A549 (cell line): ENCODE measurements around the gene DCAF7. TPM values are rescaled to one million over a fixed set of nuclear protein-coding genes. Genes with fewer than 3 reads are reported as not detected.
A peak's percentile ranks its signal among the peaks of the same experiment; 100 is the strongest.

Source experiments
- ATAC-seq, 2 experiments: fragments of 200-7000 bp in 1 of 2; fragments of >200 bp in 1 of 2; cut with Nextera tagmentation in 1 of 2; cut with Tn5 transposase in 1 of 2; 3 replicates each; pipeline versions ENCODE4 v1.8.0 to v1.9.1; 2018 to 2020; ENCODE audit warnings: mild to moderate bottlenecking in 1 of 2, moderate library complexity in 1 of 2
- CTCF ChIA-PET: fragments of 300-600 bp; sonication (Branson Sonifier 250); formaldehyde crosslinking; extraction: SDS; loops from one replicate; lab custom pipeline; 2021; ENCODE audit warnings: antibody characterized with exemption, inconsistent platforms; lab: Yijun Ruan, JAX
- POLR2A ChIA-PET: fragments of 350-600 bp; formaldehyde crosslinking; extraction: SDS; loops from one replicate; lab custom pipeline; 2021; ENCODE audit warnings: antibody characterized with exemption, inconsistent platforms; lab: Yijun Ruan, JAX
- DNase-seq, 2 experiments: peaks; one replicate each; pipeline versions ENCODE4 v3.0.0 to v3.0.0-alpha.2; 2011 to 2016; ENCODE audit warnings: low read depth in 1 of 2, low spot score in 1 of 2
- FAIRE-seq: peaks from 2 replicates; lab custom pipeline; 2011; peaks lifted over from hg19 to GRCh38; lab: Jason Lieb, UNC
- H3K27ac ChIP-seq, 2 experiments: fragments of >200 bp; sonication (Bioruptor Twin); formaldehyde crosslinking; 3 replicates each; pipeline ENCODE4 v1.5.1; 2016 to 2017
- H3K4me1 ChIP-seq: fragments of >200 bp; sonication (Bioruptor Twin); formaldehyde crosslinking; 3 replicates; pipeline ENCODE4 v1.6.1; 2016
- H3K4me2 ChIP-seq: fragments of >200 bp; sonication (Bioruptor Twin); formaldehyde crosslinking; 3 replicates; pipeline ENCODE4 v1.6.1; 2016
- H3K4me3 ChIP-seq: fragments of >200 bp; sonication (Bioruptor Twin); formaldehyde crosslinking; 3 replicates; pipeline ENCODE4 v1.5.1; 2016
- H3K9me3 ChIP-seq: fragments of >200 bp; sonication (Bioruptor Twin); formaldehyde crosslinking; 3 replicates; pipeline ENCODE4 v1.6.1; 2016
- ATOH8 ChIP-seq: fragments of 250-450 bp; sonication (Bioruptor Pico); IDR thresholded peaks from 2 replicates; pipeline ENCODE4 v1.5.0; 2020; ENCODE audit warnings: low read depth, mild to moderate bottlenecking, moderate library complexity
- CBX2 ChIP-seq: fragments of 200-600 bp; sonication (generic); IDR thresholded peaks from 2 replicates; pipeline ENCODE4 v1.6.1; 2016; ENCODE audit warnings: low read depth, mild to moderate bottlenecking, borderline replicate concordance
- CEBPB ChIP-seq, 2 experiments: fragments of >200 bp in 1 of 2; sonication (Bioruptor Twin) in 1 of 2; formaldehyde crosslinking in 1 of 2; IDR thresholded peaks; 2 replicates each; pipeline ENCODE4 v1.6.1; 2012 to 2016
- CHD2 ChIP-seq: fragments of 150-350 bp; IDR thresholded peaks from 2 replicates; pipeline ENCODE4 v1.6.1; 2014; ENCODE audit warnings: low read length; ENCODE audit not compliant: partially characterized antibody
- CTCF ChIP-seq: fragments of >200 bp; sonication (Bioruptor Twin); formaldehyde crosslinking; IDR thresholded peaks from 3 replicates; pipeline ENCODE4 v1.5.1; 2016
- EHF ChIP-seq: fragments of 250-450 bp; sonication (Bioruptor Pico); IDR thresholded peaks from 2 replicates; pipeline ENCODE4 v1.5.0; 2020; ENCODE audit warnings: mild to moderate bottlenecking
- ESRRA ChIP-seq: fragments of 150-350 bp; IDR thresholded peaks from 2 replicates; pipeline ENCODE4 v1.6.1; 2014; ENCODE audit warnings: mild to moderate bottlenecking, low read length, borderline replicate concordance
- FOXS1 ChIP-seq: fragments of 250-450 bp; sonication (Bioruptor Pico); IDR thresholded peaks from 2 replicates; pipeline ENCODE4 v1.5.0; 2020; ENCODE audit warnings: mild to moderate bottlenecking, moderate library complexity
- GATA3 ChIP-seq: IDR thresholded peaks from 2 replicates; pipeline ENCODE4 v1.6.1; 2012; ENCODE audit warnings: borderline replicate concordance
- HDAC2 ChIP-seq: fragments of 200-600 bp; sonication (generic); IDR thresholded peaks from 2 replicates; pipeline ENCODE4 v1.6.1; 2016
- HEYL ChIP-seq: fragments of 250-450 bp; sonication (Bioruptor Pico); IDR thresholded peaks from 2 replicates; pipeline ENCODE4 v1.8.0; 2021; ENCODE audit warnings: mild to moderate bottlenecking, moderate library complexity
- HOXA7 ChIP-seq: fragments of 250-450 bp; sonication (Bioruptor Pico); IDR thresholded peaks from 2 replicates; pipeline ENCODE4 v1.5.0; 2020; ENCODE audit warnings: mild to moderate bottlenecking, moderate library complexity
- HOXB5 ChIP-seq: fragments of 250-450 bp; sonication (Bioruptor Pico); IDR thresholded peaks from 2 replicates; pipeline ENCODE4 v1.5.0; 2020; ENCODE audit warnings: mild to moderate bottlenecking, moderate library complexity
- JUNB ChIP-seq: fragments of >200 bp; sonication (Bioruptor Twin); formaldehyde crosslinking; IDR thresholded peaks from 2 replicates; pipeline ENCODE4 v1.6.1; 2016
- KDM1A ChIP-seq: fragments of 200-600 bp; sonication (generic); IDR thresholded peaks from 2 replicates; pipeline ENCODE4 v1.6.1; 2016; ENCODE audit warnings: low read depth, mild to moderate bottlenecking
- KDM5A ChIP-seq: fragments of 200-600 bp; sonication (generic); IDR thresholded peaks from 2 replicates; pipeline ENCODE4 v1.6.1; 2016; ENCODE audit warnings: antibody characterized with exemption, mild to moderate bottlenecking
- MAZ ChIP-seq: fragments of 150-350 bp; IDR thresholded peaks from 2 replicates; pipeline ENCODE4 v1.6.1; 2014; ENCODE audit warnings: antibody characterized with exemption, low read depth, low read length, borderline replicate concordance
- MYC ChIP-seq: IDR thresholded peaks from 2 replicates; pipeline ENCODE4 v1.6.1; 2012; ENCODE audit warnings: mild to moderate bottlenecking, inconsistent platforms, low read length, improper control_type of control experiment, borderline replicate concordance
- RAD21 ChIP-seq, 2 experiments: fragments of >200 bp in 1 of 2; sonication (Bioruptor Twin) in 1 of 2; formaldehyde crosslinking in 1 of 2; IDR thresholded peaks in 1 of 2; conservative IDR thresholded peaks in 1 of 2; 2 replicates in 1 of 2; 3 replicates in 1 of 2; pipeline ENCODE4 v1.6.1; 2012 to 2018; ENCODE audit warnings: inconsistent platforms in 1 of 2
- RARB ChIP-seq: fragments of 250-450 bp; sonication (Bioruptor Pico); IDR thresholded peaks from 2 replicates; pipeline ENCODE4 v1.8.0; 2021; ENCODE audit warnings: mild to moderate bottlenecking, moderate library complexity
- REST ChIP-seq: fragments of 200-600 bp; sonication (generic); IDR thresholded peaks from 2 replicates; pipeline ENCODE4 v1.6.1; 2016; ENCODE audit warnings: antibody characterized with exemption, mild to moderate bottlenecking, moderate library complexity
- RFX5 ChIP-seq: fragments of 450-650 bp; IDR thresholded peaks from 2 replicates; pipeline ENCODE4 v1.7.1; 2014; ENCODE audit warnings: antibody characterized with exemption, mild to moderate bottlenecking, moderate library complexity
- SREBF2 ChIP-seq: fragments of 450-650 bp; IDR thresholded peaks from 2 replicates; pipeline ENCODE4 v1.6.1; 2014; ENCODE audit warnings: mild to moderate bottlenecking, moderate library complexity
- TP53 ChIP-seq: fragments of 250-450 bp; sonication (Bioruptor Pico); IDR thresholded peaks from 2 replicates; pipeline ENCODE4 v1.5.0; 2021; ENCODE audit warnings: mild to moderate bottlenecking, moderate library complexity
- ZC3H11A ChIP-seq: fragments of 450-650 bp; IDR thresholded peaks from 2 replicates; pipeline ENCODE4 v1.6.1; 2014; ENCODE audit warnings: antibody characterized with exemption, mild to moderate bottlenecking
- ZFP36 ChIP-seq: fragments of 450-650 bp; IDR thresholded peaks from 2 replicates; pipeline ENCODE4 v1.6.1; 2014; ENCODE audit warnings: borderline replicate concordance; ENCODE audit not compliant: partially characterized antibody
- ZSCAN20 ChIP-seq: fragments of 250-450 bp; sonication (Bioruptor Pico); IDR thresholded peaks from 2 replicates; pipeline ENCODE4 v1.8.0; 2022; ENCODE audit warnings: mild to moderate bottlenecking, moderate library complexity
- WGBS: methylation state at CpG from one replicate; pipeline ENCODE4 v1.1.6; 2017; ENCODE audit errors: missing lambda C conversion rate; 5-methylcytosine and 5-hydroxymethylcytosine counted together
- polyA plus RNA-seq, 4 experiments: library from polyadenylated mRNA; depleted of rRNA in 3 of 4; stranded (reverse); fragments of >200 nt; fragmentation: RNase III in 1 of 4; extraction: RNeasy Plus Mini Kit Qiagen cat#74134 plus additional on column Dnase treatment in 1 of 4; gene quantifications; 2 replicates in 3 of 4; 3 replicates in 1 of 4; pipeline ENCODE4 v1.2.3, GENCODE V29; 2011 to 2017

Gene DCAF7
- polyA plus RNA-seq, 2 of the 4 experiments (the other 2 are of a cell fraction) = 37.9 to 51.4 TPM

GRCh38 chr17:63542218-63542545 lies 8.1 kb upstream of the DCAF7 start:
- H3K27ac ChIP-seq = no peak overlapping the region
- no peaks in the 10 kb centered on the region for H3K9me3 ChIP-seq
- CTCF ChIA-PET = interaction anchor here (0.8 to 1.2 kb wide), 3 partner anchors 24 to 70 kb away, joined by 3 to 4 read pairs (median 3); no protein-coding TSS in a partner anchor
- DNase-seq = no peak
- FAIRE-seq = no peak
- TF ChIP-seq FOXS1 (CRISPR knock-in tag) (no peak), JUNB (no peak), MYC (no peak), CBX2 (no peak)
- 89% methylated on average over 9 of the region's 9 CpGs for WGBS
- no peak overlapping the region for H3K4me2 ChIP-seq
- no peak overlapping the region for H3K4me3 ChIP-seq
- ATAC-seq = no peak
- no peaks in the 10 kb centered on the region for H3K4me1 ChIP-seq
- POLR2A ChIA-PET = no interaction called here

GRCh38 chr17:63542942-63543821 lies 7.1 kb upstream of the DCAF7 start:
- TF ChIP-seq EHF (CRISPR knock-in tag) (no peak), RFX5 (no peak), ATOH8 (CRISPR knock-in tag) (no peak), RAD21 (conservative IDR thresholded peaks at IDR 0.05 in 1 of 2, IDR thresholded peaks at IDR 0.05 in 1 of 2) (no peak), HEYL (CRISPR knock-in tag) (no peak), TP53 (CRISPR knock-in tag) (no peak), HDAC2 (no peak), KDM5A (no peak), RARB (CRISPR knock-in tag) (no peak), ESRRA (no peak), CEBPB (IDR thresholded peaks at IDR 0.05) (no peak), CBX2 (no peak), SREBF2 (no peak), MAZ (no peak), CHD2 (no peak), ZSCAN20 (CRISPR knock-in tag) (no peak)
- Histone ChIP-seq H3K9me3 (no peaks in the 10 kb centered on the region), H3K27ac (no peak overlapping the region), H3K4me1 (no peaks in the 10 kb centered on the region), H3K4me2 (no peak overlapping the region), H3K4me3 (no peak overlapping the region)
- ATAC-seq = peak in 1 of 2 experiments; percentile 35; a peak in 3 of 6 replicates
- 64% methylated on average over 13 of the region's 15 CpGs for WGBS
- ChIA-PET POLR2A (no interaction called here), CTCF (interaction anchor here (0.6 to 3.9 kb wide), 4 partner anchors 23 to 871 kb away, joined by 3 to 18 read pairs (median 10); no protein-coding TSS in a partner anchor)
- DNase-seq = no peak
- no peak for FAIRE-seq

- ATAC-seq (no peak), DNase-seq (no peak), FAIRE-seq (no peak)
- Histone ChIP-seq H3K4me2 (no peak overlapping the region), H3K4me3 (no peak overlapping the region), H3K9me3 (no peaks in the 10 kb centered on the region), H3K4me1 (peaks cover 2% of the 10 kb centered on the region; the same call in 2 of the 3 replicates), H3K27ac (no peak overlapping the region)
- ChIA-PET CTCF (interaction anchor here (0.6 to 3.9 kb wide), 12 partner anchors 7 to 872 kb away, joined by 3 to 18 read pairs (median 3); no protein-coding TSS in a partner anchor), POLR2A (no interaction called here)
- TF ChIP-seq ZC3H11A = no peak
- no peak for TF ChIP-seq KDM1A
- no peak for TF ChIP-seq CEBPB (IDR thresholded peaks at IDR 0.05)
- TF ChIP-seq HOXA7 (CRISPR knock-in tag) = no peak
- no peak for TF ChIP-seq GATA3
- no peak for TF ChIP-seq CTCF
- TF ChIP-seq HOXB5 (CRISPR knock-in tag) = no peak
- TF ChIP-seq ZSCAN20 (CRISPR knock-in tag) = no peak
- TF ChIP-seq REST = no peak
- no peak for TF ChIP-seq ESRRA
- no peak for TF ChIP-seq ZFP36
Measured at GRCh38 chr17:63543822-63544420, 6.4 kb upstream of the DCAF7 start.
